Caki2 (cell line): ENCODE results near the gene BTF3. TPM values are rescaled to one million over a fixed set of nuclear protein-coding genes. Genes with fewer than 3 reads are reported as not detected.

Experiments used
- DNase-seq: peaks from one replicate; pipeline ENCODE4 v3.0.0-alpha.2; 2015; ENCODE audit warnings: low read depth
- in situ Hi-C: cut with HindIII; loops from 2 replicates; pipeline ENCODE4 v1.10.0; 2016; ENCODE audit warnings: low sequenced_read_pairs, low pct_unique_long_range_greater_than_20kb, mixed read lengths
- total RNA-seq: library from RNA; depleted of rRNA; stranded (reverse); fragments of >200 nt; shearing (Covaris generic); gene quantifications from 2 replicates; pipeline ENCODE4 v1.2.3, GENCODE V29; 2014; ENCODE audit warnings: low replicate concordance; rRNA removed

The BTF3 gene
- total RNA-seq, 1 experiment from 2014 or later, result 219 TPM

GRCh38 chr5:73544429-73545402, 46.5 kb downstream of the BTF3 start:
- no peak for DNase-seq
- in situ Hi-C loops, result no loop called here

- no peak for DNase-seq
Measured at GRCh38 chr5:73545403-73545779, 47.1 kb downstream of the BTF3 start.

GRCh38 chr5:73550016-73550415, 51.8 kb downstream of the BTF3 start:
- in situ Hi-C loops, result no loop called here

More at GRCh38 chr5:73545403-73545779, 47.1 kb downstream of the BTF3 start:
- in situ Hi-C loops, result no loop called here

GRCh38 chr5:73552642-73553041, 54.4 kb downstream of the BTF3 start:
- in situ Hi-C loops, result no loop called here
- DNase-seq, result no peak

More at GRCh38 chr5:73550016-73550415, 51.8 kb downstream of the BTF3 start:
- DNase-seq, result no peak

Other genes starting within 250 kb of the BTF3 start
- 12.1 and 17.0 TPM in 2 replicates for gene FOXD1, start 49.7 kb upstream of the BTF3 start, total RNA-seq
- 7.8 and 11.4 TPM in 2 replicates for gene ANKRA2, start 67.2 kb downstream of the BTF3 start, total RNA-seq
- 4.8 and 14.5 TPM in 2 replicates for gene UTP15, start 67.3 kb downstream of the BTF3 start, total RNA-seq
- 11.2 and 26.6 TPM in 2 replicates for gene ARHGEF28, start 127.8 kb downstream of the BTF3 start, total RNA-seq